ENCODE data around the gene ADAM33.

DNA sequence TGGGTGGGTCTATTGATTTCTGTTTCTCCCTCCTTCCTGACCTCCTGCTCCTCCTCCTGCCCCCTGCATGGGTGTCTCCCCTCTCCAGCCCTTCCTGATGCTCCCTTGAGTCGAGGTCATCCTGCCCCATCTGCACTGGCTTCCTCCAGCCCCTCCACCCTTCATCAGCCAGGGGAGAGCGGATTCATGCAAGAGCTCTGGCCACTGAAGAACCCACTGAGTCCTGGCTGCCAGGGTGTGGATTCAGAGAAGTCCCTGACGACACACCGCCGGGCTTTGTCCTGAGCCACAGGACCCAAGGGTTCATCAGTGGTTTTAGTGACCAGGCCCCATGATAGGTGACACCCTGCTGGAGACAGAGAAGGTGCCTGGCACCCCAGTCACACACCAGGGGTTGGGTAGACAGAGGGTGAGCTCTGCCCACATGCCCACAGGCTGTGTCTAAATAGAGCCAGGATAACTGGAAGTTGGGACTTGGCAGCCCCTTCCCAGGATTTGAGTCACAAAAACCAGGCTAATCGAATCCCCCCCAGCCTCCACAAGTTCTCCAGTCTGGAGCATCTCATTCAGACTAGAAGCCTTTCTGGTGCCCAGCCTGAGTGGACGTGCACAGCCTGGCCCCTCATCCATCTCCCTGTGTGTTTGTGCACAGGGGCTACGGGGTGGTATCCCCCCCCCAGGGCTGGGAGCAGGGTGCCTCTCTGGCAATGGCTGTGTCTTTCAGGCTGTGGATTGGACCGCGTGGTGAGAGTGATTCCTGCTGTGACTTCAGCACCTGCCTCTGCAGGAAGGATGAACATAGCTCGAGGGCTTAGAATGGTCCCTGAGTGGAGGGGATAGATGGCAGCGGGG is 19.8 kb downstream of the ADAM33 start:
- TF ChIP-seq POLR2AphosphoS5 (IDR thresholded peaks at IDR 0.05; ENCODE audit: low read depth, low read length) (no peak), TAF1 (IDR thresholded peaks at IDR 0.05; ENCODE audit: low read depth, low read length) (no peak), POLR2A (IDR thresholded peaks at IDR 0.05; ENCODE audit: low read depth, low read length) (no peak)

Data from GM12891 (cell line).